22Rv1 (cell line): ENCODE results near the gene NHLH1.

Source experiments
- H3K27ac ChIP-seq: fragments of 450-650 bp; 2 replicates; pipeline ENCODE4 v1.5.1; 2017
- ZFX ChIP-seq: fragments of 450-650 bp; IDR thresholded peaks from 2 replicates; pipeline ENCODE4 v1.6.1; 2017; ENCODE audit warnings: antibody characterized with exemption, borderline replicate concordance
- TF ChIP-seq, protein P1 (sequence below): fragments of 450-650 bp; IDR thresholded peaks from 2 replicates; pipeline ENCODE4 v1.5.1; 2017; ENCODE audit warnings: mild to moderate bottlenecking

NHLH1 gene

DNA sequence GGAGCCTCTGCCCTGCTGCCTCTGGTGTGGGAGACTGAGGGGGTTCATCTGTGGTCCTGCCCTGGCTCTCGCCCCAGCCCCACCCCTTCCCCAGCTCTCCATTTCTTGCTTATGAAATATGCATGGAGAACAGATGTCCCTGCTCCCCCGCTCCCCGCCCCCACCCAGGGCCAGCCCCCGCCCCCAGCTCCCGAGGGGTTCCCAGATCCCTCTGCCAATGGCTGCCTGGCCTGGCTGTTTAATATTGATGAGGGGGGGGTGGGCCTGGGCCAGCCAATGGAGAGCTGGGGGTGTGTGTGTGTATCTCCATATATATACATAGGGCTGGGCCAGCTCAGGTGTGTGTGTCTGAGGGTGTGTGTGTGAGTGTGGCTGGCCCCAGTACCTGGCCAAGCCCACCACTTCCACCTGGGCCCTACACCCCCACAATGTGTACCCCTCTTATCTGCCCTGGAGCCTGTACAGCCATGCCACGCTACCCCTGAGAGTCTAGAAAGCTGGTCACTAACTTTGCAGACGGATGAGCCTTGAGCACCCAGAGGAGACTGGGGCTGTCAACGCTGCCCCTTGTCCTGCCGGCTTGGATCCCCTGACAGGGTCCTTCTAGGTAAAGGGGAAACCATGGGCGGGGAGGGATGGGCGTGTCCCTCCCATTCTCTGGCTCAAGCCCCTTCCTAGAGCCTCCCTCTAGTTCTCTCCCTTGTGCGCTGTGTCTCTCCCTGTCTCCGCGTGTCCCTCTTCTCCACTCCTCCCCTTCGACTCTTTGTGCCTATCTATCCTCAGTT lies at the start of gene NHLH1:
TSS of gene NHLH1 (plus strand) at position 341 of the 785 bp plus-strand sequence. CDS start 3,661 bp downstream, outside the sequence.
- no peak for TF ChIP-seq ZFX
- TF ChIP-seq, protein P1, sequence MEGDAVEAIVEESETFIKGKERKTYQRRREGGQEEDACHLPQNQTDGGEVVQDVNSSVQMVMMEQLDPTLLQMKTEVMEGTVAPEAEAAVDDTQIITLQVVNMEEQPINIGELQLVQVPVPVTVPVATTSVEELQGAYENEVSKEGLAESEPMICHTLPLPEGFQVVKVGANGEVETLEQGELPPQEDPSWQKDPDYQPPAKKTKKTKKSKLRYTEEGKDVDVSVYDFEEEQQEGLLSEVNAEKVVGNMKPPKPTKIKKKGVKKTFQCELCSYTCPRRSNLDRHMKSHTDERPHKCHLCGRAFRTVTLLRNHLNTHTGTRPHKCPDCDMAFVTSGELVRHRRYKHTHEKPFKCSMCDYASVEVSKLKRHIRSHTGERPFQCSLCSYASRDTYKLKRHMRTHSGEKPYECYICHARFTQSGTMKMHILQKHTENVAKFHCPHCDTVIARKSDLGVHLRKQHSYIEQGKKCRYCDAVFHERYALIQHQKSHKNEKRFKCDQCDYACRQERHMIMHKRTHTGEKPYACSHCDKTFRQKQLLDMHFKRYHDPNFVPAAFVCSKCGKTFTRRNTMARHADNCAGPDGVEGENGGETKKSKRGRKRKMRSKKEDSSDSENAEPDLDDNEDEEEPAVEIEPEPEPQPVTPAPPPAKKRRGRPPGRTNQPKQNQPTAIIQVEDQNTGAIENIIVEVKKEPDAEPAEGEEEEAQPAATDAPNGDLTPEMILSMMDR, result no peak
- no peak within 1 kb of the TSS for H3K27ac ChIP-seq

DNA sequence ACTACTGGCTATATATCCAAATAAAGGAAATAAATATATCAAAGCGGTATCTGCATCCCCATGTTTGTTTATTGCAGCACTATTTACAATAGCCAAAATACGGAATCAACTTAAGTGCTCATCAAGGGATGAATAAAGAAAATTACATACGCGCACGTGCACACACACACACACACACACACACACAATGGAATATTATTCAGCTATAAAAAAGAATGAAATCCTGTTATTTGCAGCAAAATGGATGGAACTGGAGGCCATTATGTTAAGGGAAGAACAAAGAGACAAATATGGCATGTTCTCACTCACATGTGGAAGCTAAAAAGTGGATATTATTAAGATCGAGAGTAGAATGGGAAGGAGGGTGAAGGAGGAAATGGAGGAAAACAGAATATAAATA lies 44.0 kb upstream of the NHLH1 start:
- TF ChIP-seq, protein P1, result no peak
- no peak for TF ChIP-seq ZFX
- no peak overlapping the region for H3K27ac ChIP-seq

DNA sequence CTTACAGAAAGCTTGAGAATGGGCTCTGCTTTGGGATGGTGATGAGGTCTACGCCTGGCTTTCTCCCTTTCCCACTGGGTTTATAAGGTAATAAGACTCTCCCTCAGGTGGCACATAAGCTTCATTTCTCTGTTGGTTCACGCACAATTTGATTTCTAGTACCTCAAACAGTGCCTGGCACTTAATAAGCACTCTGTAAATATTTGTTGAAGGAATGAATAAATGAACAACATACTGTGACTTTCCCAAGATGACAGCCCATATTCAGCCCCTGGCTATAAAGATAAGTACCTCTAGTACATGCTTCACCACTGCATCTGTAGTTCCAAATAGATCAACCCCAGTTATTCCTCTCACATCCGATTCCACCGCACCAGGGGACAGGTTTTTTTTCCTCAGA lies 41.6 kb upstream of the NHLH1 start:
- H3K27ac ChIP-seq, result no peak overlapping the region; the same call in 1 of the 2 replicates
- no peak for TF ChIP-seq ZFX
- TF ChIP-seq, protein P1, result no peak

DNA sequence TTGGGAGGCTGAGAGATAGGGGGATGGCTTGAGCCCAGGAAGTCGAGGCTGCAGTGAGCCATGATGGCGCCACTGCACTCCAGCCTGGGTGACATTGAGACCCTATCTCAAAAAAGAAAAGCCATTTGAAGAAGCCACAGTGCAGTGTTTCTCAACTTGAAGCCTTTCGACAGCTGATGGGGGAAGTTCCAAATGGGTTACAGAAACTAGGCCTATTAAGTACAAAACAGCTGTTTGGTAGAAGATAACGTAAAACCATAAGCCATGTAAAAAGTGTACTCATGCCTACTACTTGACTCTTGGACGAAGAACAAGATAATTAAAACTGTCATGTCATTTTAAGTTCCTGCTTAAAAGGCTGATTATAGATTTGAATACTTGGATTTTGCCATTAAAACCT lies 40.5 kb upstream of the NHLH1 start:
- H3K27ac ChIP-seq, result no peak overlapping the region
- no peak for TF ChIP-seq ZFX
- TF ChIP-seq, protein P1, result no peak

DNA sequence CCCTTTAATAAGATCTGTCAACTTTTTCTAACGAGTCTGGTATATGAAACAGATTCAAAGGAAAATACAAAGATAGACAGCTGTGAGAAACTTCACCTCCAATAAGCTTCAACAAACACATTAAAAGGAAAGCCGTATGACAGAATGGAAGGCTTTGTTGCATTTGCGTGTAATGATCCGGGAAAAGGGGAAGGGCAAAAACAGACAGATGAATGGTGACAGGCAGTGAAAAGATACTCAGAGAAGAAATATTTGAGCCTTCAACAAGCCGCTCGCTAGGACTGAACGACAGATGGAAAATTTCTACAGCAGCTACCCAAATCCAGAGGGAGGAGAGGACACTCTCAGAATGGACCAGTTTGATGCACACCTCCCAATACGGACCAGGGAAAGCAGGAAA lies 38.7 kb upstream of the NHLH1 start:
- TF ChIP-seq, protein P1, result no peak
- TF ChIP-seq ZFX, result no peak
- no peak overlapping the region for H3K27ac ChIP-seq

DNA sequence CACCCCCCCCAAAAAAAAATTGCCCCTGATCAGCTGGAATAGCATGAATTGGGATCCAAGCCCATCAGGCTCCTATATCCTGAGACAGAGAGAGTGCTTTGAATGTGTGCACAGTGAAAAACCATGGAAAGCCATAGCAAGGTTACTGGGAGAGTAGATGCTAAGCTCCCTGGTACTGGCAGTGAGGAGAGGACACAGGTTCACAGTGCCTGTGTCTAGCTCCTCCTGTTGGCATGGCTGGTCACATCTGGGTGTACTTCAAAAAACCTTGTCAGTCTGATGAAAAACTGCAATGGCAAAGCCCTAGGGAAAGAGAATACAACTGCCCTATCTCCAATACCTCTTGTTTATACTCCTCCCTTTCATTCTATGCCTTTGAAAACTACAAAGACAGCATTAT lies 36.8 kb upstream of the NHLH1 start:
- no peak for TF ChIP-seq ZFX
- TF ChIP-seq, protein P1, result no peak; the same call in 1 of the 2 replicates
- H3K27ac ChIP-seq, result no peak overlapping the region

DNA sequence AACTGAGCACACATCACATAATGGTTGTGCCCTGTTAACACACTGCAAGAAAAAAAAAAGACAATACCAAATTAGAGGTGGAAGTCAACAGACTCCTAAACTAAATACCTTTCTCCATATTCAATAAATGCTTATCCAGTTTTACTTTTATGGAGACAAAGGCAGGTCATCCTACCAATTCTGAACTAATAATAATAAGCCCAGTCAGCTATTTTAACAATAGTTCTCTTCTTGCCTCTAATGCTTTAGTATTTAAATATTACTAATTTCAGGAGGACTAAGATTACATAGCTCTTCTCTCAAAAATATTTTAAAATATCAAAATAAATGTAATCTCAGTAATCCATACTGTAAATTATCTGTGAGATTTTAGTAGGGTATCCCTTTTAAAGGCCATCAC lies 34.4 kb upstream of the NHLH1 start:
- no peak overlapping the region for H3K27ac ChIP-seq
- TF ChIP-seq, protein P1, result no peak
